ENCODE results near the gene KCNQ1.

- TF ChIP-seq, protein P1, sequence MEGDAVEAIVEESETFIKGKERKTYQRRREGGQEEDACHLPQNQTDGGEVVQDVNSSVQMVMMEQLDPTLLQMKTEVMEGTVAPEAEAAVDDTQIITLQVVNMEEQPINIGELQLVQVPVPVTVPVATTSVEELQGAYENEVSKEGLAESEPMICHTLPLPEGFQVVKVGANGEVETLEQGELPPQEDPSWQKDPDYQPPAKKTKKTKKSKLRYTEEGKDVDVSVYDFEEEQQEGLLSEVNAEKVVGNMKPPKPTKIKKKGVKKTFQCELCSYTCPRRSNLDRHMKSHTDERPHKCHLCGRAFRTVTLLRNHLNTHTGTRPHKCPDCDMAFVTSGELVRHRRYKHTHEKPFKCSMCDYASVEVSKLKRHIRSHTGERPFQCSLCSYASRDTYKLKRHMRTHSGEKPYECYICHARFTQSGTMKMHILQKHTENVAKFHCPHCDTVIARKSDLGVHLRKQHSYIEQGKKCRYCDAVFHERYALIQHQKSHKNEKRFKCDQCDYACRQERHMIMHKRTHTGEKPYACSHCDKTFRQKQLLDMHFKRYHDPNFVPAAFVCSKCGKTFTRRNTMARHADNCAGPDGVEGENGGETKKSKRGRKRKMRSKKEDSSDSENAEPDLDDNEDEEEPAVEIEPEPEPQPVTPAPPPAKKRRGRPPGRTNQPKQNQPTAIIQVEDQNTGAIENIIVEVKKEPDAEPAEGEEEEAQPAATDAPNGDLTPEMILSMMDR (IDR thresholded peaks at IDR 0.05), result no peak
- TF ChIP-seq POLR2A (IDR thresholded peaks at IDR 0.05) (no peak), POLR2AphosphoS5 (IDR thresholded peaks at IDR 0.05) (no peak)
Observed at GRCh38 chr11:2670541-2671100, 225.8 kb downstream of the KCNQ1 start.

All from upper lobe of left lung (tissue), 4 donors.